Measurements from ENCODE around the gene MLEC.

Gene MLEC

GRCh38 chr12:120692524-120693033 lies 5.6 kb downstream of the MLEC start:
- TF ChIP-seq CTCF (IDR thresholded peaks at IDR 0.05; ENCODE audit: low read length) = no peak
- no peak for TF ChIP-seq EZH2 (optimal IDR thresholded peaks at IDR 0.05; ENCODE audit: low read depth, low read length)
- TF ChIP-seq EZH2phosphoT487 (IDR thresholded peaks at IDR 0.05; ENCODE audit: low read length) = no peak
- Histone ChIP-seq H3K9ac (ENCODE audit: low read length) (no peak overlapping the region), H2AFZ (ENCODE audit: low read length) (no peak overlapping the region), H3K27ac (ENCODE audit: low read length) (no peak overlapping the region), H3K9me2 (replicated peaks; ENCODE audit: insufficient read depth, low read length) (no peaks in the 10 kb centered on the region), H3K79me2 (ENCODE audit: low read length) (peaks cover 50% of the 10 kb centered on the region), H4K20me1 (ENCODE audit: insufficient read depth, low read length) (no peaks in the 10 kb centered on the region), H3K9me3 (replicated peaks; ENCODE audit: insufficient read depth, low read length) (no peaks in the 10 kb centered on the region), H3K36me3 (replicated peaks; ENCODE audit: insufficient read depth, low read length) (no peaks in the 10 kb centered on the region), H3K4me3 (ENCODE audit: low read length) (no peak overlapping the region), H3K27me3 (replicated peaks; ENCODE audit: insufficient read depth, low read length) (no peaks in the 10 kb centered on the region), H3K4me2 (ENCODE audit: low read depth, low read length) (no peak overlapping the region), H3K4me1 (ENCODE audit: low read length) (no peaks in the 10 kb centered on the region), H3F3A (ENCODE audit: insufficient read depth, low read length) (no peaks in the 10 kb centered on the region)
- no peak for DNase-seq

- Histone ChIP-seq H3K9me2 (replicated peaks; ENCODE audit: insufficient read depth, low read length) (no peaks in the 10 kb centered on the region), H3K9me3 (replicated peaks; ENCODE audit: insufficient read depth, low read length) (no peaks in the 10 kb centered on the region), H3K4me2 (ENCODE audit: low read depth, low read length) (no peak overlapping the region), H3K27me3 (replicated peaks; ENCODE audit: insufficient read depth, low read length) (no peaks in the 10 kb centered on the region), H3K4me3 (ENCODE audit: low read length) (no peak overlapping the region), H3F3A (ENCODE audit: insufficient read depth, low read length) (no peaks in the 10 kb centered on the region), H3K4me1 (ENCODE audit: low read length) (no peaks in the 10 kb centered on the region), H3K9ac (ENCODE audit: low read length) (no peak overlapping the region), H3K36me3 (replicated peaks; ENCODE audit: insufficient read depth, low read length) (no peaks in the 10 kb centered on the region), H3K79me2 (ENCODE audit: low read length) (peaks cover 38% of the 10 kb centered on the region), H4K20me1 (ENCODE audit: insufficient read depth, low read length) (no peaks in the 10 kb centered on the region), H2AFZ (ENCODE audit: low read length) (no peak overlapping the region), H3K27ac (ENCODE audit: low read length) (no peak overlapping the region)
- no peak for DNase-seq
- no peak for TF ChIP-seq EZH2phosphoT487 (IDR thresholded peaks at IDR 0.05; ENCODE audit: low read length)
- TF ChIP-seq CTCF (IDR thresholded peaks at IDR 0.05; ENCODE audit: low read length) = no peak
- TF ChIP-seq EZH2 (optimal IDR thresholded peaks at IDR 0.05; ENCODE audit: low read depth, low read length) = no peak
Observed at GRCh38 chr12:120693848-120694247, 6.9 kb downstream of the MLEC start.

- Histone ChIP-seq H3K4me3 (ENCODE audit: low read length) (no peak overlapping the region), H3K9me3 (replicated peaks; ENCODE audit: insufficient read depth, low read length) (no peaks in the 10 kb centered on the region), H3K4me2 (ENCODE audit: low read depth, low read length) (no peak overlapping the region), H3K4me1 (ENCODE audit: low read length) (no peaks in the 10 kb centered on the region), H3K27ac (ENCODE audit: low read length) (no peak overlapping the region), H3K36me3 (replicated peaks; ENCODE audit: insufficient read depth, low read length) (no peaks in the 10 kb centered on the region), H3K79me2 (ENCODE audit: low read length) (peaks cover 11% of the 10 kb centered on the region), H3F3A (ENCODE audit: insufficient read depth, low read length) (no peaks in the 10 kb centered on the region), H2AFZ (ENCODE audit: low read length) (no peak overlapping the region), H4K20me1 (ENCODE audit: insufficient read depth, low read length) (no peaks in the 10 kb centered on the region), H3K9ac (ENCODE audit: low read length) (no peak overlapping the region), H3K27me3 (replicated peaks; ENCODE audit: insufficient read depth, low read length) (no peaks in the 10 kb centered on the region), H3K9me2 (replicated peaks; ENCODE audit: insufficient read depth, low read length) (no peaks in the 10 kb centered on the region)
- no peak for DNase-seq
- TF ChIP-seq CTCF (IDR thresholded peaks at IDR 0.05; ENCODE audit: low read length) = no peak
- TF ChIP-seq EZH2phosphoT487 (IDR thresholded peaks at IDR 0.05; ENCODE audit: low read length) = no peak
Observed at GRCh38 chr12:120696626-120697025, 9.7 kb downstream of the MLEC start.
